ENCODE results near the gene XCR1.
A peak's percentile ranks its signal among the peaks of the same experiment; 100 is the strongest.
"Not testable (repeated sequence)": the region's sequence is repeated elsewhere in the genome, so short reads cannot be mapped to it uniquely, and the experiment has no call there.

XCR1 gene

DNA sequence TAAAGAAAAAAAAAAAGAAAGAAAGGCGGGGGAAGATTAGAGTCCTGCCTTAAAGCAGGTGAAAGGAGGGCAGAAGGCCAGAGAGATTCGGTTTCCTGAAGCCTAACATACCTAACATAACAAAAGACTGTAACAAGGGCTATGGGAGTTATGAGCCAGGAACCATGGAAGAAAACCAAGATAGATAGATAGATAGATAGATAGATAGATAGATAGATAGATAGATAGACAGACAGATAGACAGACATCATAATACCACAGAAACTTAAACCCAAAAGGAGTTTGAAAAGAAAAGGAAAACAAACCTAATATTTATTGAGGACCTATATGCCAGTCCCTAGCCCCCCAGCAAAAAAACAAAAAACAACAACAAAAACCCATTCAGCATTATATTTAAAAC, 29.3 kb downstream of the XCR1 start:
- no peak for DNase-seq

DNA sequence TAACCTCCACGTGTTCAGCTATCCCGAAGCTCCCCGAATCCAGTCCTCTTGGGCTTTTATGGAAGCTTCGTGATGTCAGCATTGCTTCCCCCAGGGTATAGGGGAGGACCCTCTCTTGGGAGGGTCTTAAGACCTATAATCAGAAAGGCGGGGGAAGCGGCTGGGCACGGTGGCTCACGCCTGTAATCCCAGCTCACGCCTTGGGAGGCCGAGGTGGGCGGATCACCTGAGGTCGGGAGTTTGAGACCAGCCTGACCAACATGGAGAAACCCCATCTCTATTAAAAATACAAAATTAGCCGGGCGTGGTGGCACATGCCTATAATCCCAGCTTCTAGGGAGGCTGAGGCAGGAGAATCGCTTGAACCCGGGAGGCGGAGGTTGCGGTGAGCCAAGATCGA, 29.8 kb downstream of the XCR1 start:
- not testable (repeated sequence) for DNase-seq

DNA sequence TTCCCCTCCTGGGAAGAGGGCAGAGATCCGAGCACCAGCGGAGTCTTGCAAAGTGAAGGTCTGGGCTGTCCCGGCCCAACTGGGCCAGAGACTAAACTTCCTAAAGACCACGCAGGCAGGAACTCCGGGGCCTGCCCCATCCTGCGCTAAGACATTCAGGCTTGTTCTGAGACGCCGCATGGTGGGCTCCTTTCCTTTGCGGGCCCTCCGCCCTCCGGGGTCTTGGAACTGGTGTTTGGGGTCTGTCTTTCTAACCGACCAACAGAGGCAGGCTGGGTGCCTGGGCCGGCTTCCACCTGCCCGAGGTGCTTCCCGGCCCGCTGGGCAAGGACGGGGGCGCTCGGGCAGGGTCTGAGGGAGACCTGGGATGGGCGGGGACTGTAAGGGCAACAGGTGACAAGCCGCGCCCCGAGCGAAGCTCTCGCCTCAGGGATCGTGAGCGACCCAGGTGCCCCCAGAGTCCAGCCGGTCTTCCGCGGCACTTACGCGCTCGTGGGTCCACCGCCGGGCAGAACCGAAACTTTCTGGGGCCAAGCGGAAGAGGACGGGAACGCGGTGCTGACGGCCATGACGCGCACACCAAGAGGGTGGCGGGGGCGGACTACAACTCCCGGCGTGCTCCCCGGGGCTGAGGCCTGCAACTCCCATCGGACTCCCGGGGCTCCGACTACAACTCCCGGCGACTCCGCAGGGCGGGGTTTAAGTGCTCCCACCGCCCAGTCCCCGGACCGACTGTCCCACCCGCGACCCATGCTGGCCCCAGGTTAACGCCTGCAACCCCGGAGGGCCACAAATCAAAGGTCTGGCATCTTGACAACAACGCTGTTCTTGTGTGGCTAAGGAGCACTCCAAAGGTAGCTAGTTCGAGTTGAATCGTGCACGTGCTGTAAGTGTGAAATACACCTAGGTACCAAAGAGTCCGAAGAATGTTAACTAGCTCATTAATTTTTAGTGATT, 31.8 kb downstream of the XCR1 start, which contains the start of gene FYCO1:
Gene FYCO1, minus strand, starts transcription at position 589 of the 957 bp plus-strand sequence. CDS start 10,914 bp downstream, outside the sequence.
- peak; percentile 85 for DNase-seq

DNA sequence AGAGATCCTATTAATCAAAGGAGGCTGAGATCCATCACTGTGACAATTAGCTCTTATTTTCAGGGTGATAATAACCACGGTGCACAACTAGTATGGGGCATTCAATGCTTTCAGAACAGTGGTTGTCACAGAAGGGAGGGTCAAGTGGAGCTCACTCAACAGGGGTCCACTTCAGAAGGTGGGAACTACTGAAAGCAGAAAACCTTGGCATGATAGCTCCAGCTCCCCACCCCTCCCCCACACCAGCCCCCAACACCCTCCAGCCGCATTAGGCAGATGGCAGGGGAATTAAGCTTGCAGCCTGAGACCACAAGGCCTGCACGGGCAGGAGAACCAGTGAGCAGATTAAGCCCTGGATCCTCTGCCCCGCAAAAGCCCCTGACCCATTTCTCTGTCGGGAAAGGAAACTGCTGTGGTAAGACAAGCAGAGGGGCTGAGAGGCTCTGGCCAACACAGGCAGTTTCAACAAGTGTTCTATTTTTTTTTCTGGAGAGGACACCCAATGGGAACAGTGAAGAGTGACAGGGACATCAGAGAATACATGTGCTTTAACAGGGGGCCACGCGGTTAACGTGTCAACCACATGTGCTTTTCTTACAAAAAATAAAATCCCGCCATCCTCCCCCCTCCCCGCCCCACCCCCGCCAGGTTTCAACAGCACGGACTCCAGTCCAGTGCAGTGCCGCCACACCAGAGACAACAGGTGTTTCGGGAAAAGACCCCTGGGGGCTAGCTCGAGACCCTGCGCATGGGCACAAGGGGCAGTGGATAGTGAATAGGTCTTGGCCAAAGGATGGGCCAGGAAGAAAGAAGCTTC, 32.7 kb downstream of the XCR1 start:
- DNase-seq, result peak; percentile 15

GRCh38 chr3:45993421-45994027, 33.8 kb downstream of the XCR1 start:
- peak; percentile 39 for DNase-seq

- DNase-seq, result no peak
Observed at GRCh38 chr3:45992821-45993221, 34.5 kb downstream of the XCR1 start.

DNA sequence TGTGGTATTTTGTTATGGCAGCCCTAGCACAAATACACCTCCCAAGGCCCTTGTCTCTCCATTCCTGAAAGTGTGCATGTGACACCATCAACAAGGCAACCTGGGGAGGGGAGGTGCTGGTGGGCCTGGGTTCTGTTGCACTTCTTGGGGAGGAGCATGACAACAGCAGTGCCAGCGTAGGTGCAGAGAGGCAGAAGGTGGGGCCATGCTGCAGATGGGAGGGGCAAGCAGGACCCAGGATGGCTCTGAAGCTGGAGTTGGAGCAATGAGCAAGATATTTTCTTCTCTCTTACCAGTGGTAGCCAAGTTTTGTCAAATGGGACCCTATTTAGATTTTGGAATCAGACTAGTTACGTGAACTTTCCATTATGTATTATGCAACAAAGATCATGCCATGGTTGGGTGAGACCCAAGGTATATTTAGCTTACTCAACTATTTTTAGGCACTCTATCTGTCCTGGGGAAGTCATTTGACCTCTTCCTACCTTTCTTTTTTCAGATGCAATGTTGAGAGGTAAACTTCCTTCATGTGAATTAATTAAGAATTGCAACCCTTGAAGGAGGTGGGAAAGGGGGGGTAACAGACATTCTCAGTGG, 35.1 kb downstream of the XCR1 start:
- no peak for DNase-seq

GRCh38 chr3:45991341-45991740, 35.9 kb downstream of the XCR1 start:
- DNase-seq, result no peak

- DNase-seq, result no peak
Observed at GRCh38 chr3:45990181-45990580, 37.1 kb downstream of the XCR1 start.

GRCh38 chr3:45988804-45989203, 38.5 kb downstream of the XCR1 start:
- no peak for DNase-seq

DNA sequence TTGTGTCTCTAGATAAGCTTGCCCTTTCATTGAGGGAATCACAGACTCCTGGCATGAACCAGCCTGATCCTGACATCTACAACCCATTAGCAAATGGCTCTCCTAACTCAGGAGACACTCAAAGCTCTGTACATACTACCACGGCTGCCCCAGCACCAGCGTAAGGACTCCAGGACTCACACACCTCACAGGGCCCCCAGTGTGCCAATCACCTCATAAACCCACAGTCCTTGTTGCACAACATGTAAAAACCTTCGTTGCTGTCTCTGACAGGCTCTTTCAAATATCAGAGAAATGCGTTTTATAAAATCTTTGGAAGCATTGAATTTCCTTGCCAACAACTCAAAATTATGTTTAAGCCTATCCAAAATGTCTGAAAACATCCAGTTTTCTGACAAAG, 38.9 kb downstream of the XCR1 start:
- no peak for DNase-seq

DNA sequence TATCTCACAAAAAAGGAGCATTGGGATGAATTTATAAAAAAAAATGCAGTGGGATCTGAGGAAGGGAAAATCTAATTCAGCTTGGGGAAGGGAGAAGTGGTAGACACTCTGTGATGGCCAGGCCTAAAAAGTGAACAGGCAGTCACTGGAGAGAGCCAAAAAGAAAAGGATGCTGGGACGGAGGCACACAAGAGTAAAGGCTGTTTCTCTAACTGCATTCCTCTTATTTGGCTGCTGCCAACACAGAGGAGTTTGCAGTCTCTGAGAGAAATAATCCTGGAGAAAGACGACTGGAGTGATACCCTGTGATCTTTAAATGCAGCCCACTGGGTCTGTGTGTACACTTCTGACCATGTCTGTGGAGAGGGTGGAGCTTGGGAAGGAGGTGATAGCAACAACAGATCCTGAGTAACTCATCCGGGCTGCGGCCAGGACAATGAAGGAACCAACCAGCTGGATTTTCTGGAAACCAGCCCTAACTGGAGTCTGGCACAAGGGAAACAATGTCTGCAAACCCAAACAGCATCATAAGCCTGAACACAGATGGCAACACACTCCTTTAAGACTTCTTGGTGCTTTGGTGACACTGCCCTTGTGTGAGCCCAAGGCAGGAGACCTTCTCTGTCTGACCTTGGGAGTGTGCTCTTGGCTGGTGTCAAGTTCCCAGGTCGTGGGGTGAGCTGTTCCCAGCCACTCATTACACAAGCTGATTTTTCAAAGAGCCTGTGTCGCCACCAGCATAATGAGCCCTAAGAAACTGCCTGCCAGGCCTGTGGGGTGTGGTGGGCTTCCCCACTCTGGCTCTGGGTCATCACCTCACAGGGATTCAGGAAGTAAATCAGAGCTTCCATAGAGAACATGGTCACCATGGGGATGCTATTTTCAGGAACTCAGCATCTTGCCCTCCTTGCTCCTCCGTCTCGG, 39.7 kb downstream of the XCR1 start:
- no peak for DNase-seq

- DNase-seq, result no peak
Observed at GRCh38 chr3:45986303-45986982, 40.8 kb downstream of the XCR1 start.

DNA sequence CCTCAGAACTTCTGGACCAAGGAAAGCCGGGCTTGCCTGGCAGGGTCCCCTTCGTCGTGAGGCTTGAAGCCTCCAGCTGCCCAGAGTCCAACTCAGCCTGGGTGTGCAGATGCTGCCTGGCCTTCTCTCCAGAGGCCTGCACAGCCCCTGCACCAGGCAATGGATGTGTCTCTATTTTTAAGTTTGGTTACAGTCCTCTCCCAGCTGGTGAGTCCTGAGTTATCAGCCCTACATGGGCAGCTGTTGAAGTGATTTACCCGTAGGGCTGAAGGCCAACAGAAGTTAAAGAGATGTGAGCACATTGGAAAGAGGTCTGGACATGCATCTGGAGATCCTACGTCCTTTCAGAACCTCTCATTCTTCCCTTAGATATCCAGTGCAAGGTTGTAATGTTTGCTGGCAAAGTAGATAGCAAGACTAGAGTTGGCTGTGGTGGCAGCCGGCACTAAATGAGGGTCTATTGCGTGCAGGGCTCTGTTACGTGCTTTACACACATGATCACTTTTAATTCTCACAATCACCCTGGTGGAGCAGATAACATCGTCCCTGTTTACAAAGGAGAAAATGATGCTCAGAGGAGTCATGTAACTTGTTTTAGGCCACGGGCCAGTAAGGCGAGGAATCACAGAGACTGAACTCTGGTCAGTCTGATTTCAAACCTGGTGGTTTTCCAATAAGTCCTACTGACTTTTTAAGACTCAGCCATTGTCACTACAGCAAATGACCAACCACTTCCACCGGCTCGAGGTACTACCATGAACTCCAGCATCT, 41.6 kb downstream of the XCR1 start:
- DNase-seq, result no peak

- DNase-seq, result no peak
Observed at GRCh38 chr3:45984331-45985312, 42.7 kb downstream of the XCR1 start.

DNA sequence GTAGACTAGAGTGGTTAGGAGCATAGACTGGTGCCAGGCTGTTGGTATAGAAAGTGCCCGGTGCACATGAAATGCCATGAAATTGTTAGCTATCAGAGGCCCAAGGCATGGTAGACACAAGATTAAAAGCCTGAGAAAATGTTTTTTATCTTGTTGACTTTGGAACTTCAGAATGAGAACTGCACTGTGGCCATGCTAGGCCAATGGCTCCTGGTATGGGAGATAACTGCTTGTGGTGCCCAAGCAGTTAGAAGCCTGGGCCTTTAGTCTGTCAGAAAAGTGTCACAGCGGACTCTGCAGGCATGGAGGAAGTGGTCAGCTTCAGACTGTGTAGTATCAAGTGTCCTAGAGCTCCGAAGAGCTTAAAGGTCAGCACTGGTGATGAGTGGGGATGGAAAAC, 43.5 kb downstream of the XCR1 start:
- DNase-seq, result no peak

DNA sequence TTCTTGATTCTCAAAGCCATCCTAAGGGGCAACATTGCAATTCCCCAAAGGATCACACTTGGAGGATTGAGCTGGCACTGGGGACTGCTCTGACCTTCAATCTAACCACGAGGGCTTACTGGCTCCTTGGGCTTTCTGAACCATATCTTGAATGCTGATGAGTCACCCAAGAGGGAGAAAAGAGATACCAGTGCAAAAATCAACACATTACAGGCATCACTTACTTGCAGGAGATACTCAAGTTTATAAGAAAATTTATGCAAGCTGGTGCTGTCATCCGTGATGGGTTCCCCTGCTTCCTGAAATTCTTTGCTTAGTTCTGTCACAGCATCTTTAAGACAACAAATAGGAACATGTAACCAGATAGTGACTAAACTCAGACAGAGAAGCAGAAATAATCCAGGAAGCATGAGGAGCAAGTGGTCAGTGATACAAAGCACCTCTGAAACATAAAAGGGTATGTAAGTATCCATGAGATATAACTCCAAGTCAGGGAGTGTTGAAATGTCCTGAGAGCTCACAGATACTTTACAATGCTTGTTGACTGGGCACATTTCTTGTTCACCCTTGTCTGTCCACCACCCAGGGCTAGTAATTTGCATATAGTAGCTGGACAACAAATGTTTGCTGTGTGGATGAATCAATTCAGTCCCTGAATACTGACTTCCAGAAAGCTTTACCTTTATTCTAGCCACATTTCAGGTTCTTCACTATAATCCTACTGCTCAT, 45.8 kb downstream of the XCR1 start:
- no peak for DNase-seq

DNA sequence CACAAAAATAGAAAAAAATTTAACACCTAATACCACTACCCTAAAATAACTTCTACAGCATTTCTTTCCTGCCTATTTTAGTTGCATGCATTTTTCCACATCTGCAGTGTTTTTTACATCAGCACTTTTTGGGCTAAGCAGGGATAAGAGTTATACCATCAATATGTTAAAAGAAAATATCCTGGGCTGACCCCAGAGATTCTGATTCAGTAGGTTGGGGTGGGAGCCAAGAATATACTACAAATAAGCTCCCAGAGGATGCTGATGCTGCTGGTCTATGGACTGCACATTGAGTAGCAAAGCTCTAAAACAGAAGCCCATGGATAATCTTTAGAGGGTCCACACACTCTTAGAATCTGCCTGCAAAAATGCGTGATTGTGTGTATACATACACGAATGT, 46.5 kb downstream of the XCR1 start:
- no peak for DNase-seq

All from activated CD4-positive, alpha-beta T cell treated with anti-CD3 and anti-CD28 coated beads, Interleukin-2, amount 50 U/mL, for 1 hour (primary cell).